H1 (cell line): ENCODE results near the gene TMBIM6. TPM values are rescaled to one million over a fixed set of nuclear protein-coding genes. Genes with fewer than 3 reads are reported as not detected.

Source experiments
- CTCF ChIA-PET: fragments of 300-600 bp; sonication (Branson Sonifier 250); formaldehyde crosslinking; loops from one replicate; lab custom pipeline; 2021; ENCODE audit not compliant: partially characterized antibody; lab: Charles Lee
- POLR2A ChIA-PET: fragments of 300-600 bp; sonication (Branson Sonifier 250); formaldehyde crosslinking; loops from one replicate; lab custom pipeline; 2021; ENCODE audit warnings: inconsistent platforms; ENCODE audit not compliant: partially characterized antibody; lab: Charles Lee
- DNase-seq, 2 experiments: peaks; one replicate each; pipeline versions ENCODE4 v3.0.0 to v3.0.0-alpha.2; 2010 to 2022; ENCODE audit warnings: low spot score in 2 of 2, low read depth in 1 of 2, mixed read lengths in 1 of 2
- FAIRE-seq: peaks from 2 replicates; lab custom pipeline; 2011; peaks lifted over from hg19 to GRCh38; lab: Jason Lieb, UNC
- H2AFZ ChIP-seq: 2 replicates; pipeline ENCODE4 v1.8.1; 2012; ENCODE audit warnings: low read length, inconsistent platforms
- H2AK5ac ChIP-seq: 2 replicates; pipeline ENCODE4 v1.6.1; 2013; ENCODE audit warnings: low read depth, low read length
- H2BK120ac ChIP-seq: replicated peaks from 2 replicates; pipeline ENCODE3; 2013; ENCODE audit warnings: low read depth, low read length, inconsistent platforms
- H2BK12ac ChIP-seq: 2 replicates; pipeline ENCODE4 v1.6.1; 2013; ENCODE audit warnings: low read depth, low read length
- H2BK15ac ChIP-seq: 2 replicates; pipeline ENCODE4 v1.6.1; 2013; ENCODE audit warnings: low read length
- H2BK20ac ChIP-seq: 2 replicates; pipeline ENCODE4 v1.6.1; 2013; ENCODE audit warnings: low read length
- H2BK5ac ChIP-seq: 2 replicates; pipeline ENCODE4 v1.6.1; 2013; ENCODE audit warnings: low read depth, low read length
- H3K14ac ChIP-seq: 2 replicates; pipeline ENCODE4 v1.6.1; 2013; ENCODE audit warnings: inconsistent platforms; ENCODE audit not compliant: insufficient read length
- H3K18ac ChIP-seq: 2 replicates; pipeline ENCODE4 v1.6.1; 2013; ENCODE audit warnings: low read length; ENCODE audit errors: extremely low read depth
- H3K23ac ChIP-seq: 2 replicates; pipeline ENCODE4 v1.6.1; 2013; ENCODE audit warnings: inconsistent platforms; ENCODE audit not compliant: insufficient read length
- H3K23me2 ChIP-seq: 2 replicates; pipeline ENCODE4 v1.6.1; 2013; ENCODE audit warnings: low read depth, low read length
- H3K27ac ChIP-seq: 2 replicates; pipeline ENCODE4 v1.6.1; 2011; ENCODE audit warnings: low read depth, low read length, inconsistent platforms
- H3K27me3 ChIP-seq, 4 experiments: replicated peaks in 1 of 4; 1 replicate in 1 of 4; 2 replicates in 3 of 4; pipeline versions ENCODE4 v1.6.1 to v1.8.1; 2011 to 2013; ENCODE audit warnings: low read length in 3 of 4, mild to moderate bottlenecking in 3 of 4, inconsistent platforms in 2 of 4, mixed read lengths in 2 of 4, moderate library complexity in 1 of 4; ENCODE audit not compliant: control insufficient read depth in 3 of 4, insufficient read depth in 3 of 4; ENCODE audit errors: extremely low read depth in 1 of 4
- H3K36me3 ChIP-seq, 4 experiments: 2 replicates each; pipeline versions ENCODE4 v1.6.1 to v1.8.1; 2011 to 2013; ENCODE audit warnings: mild to moderate bottlenecking in 4 of 4, low read length in 3 of 4, moderate library complexity in 2 of 4, control low read depth in 1 of 4, inconsistent platforms in 1 of 4; ENCODE audit not compliant: insufficient read depth in 4 of 4, control insufficient read depth in 2 of 4
- H3K4ac ChIP-seq: replicated peaks from 2 replicates; pipeline ENCODE3; 2013; ENCODE audit warnings: low read length, low read depth, mixed read lengths, inconsistent platforms; ENCODE audit not compliant: insufficient read length
- H3K4me1 ChIP-seq, 4 experiments: replicated peaks in 1 of 4; 1 replicate in 1 of 4; 2 replicates in 3 of 4; pipeline versions ENCODE4 v1.6.1 to v1.8.1; 2011 to 2013; ENCODE audit warnings: low read length in 3 of 4, inconsistent platforms in 2 of 4, mixed read lengths in 1 of 4; ENCODE audit not compliant: insufficient read depth in 4 of 4, control insufficient read depth in 3 of 4
- H3K4me2 ChIP-seq, 2 experiments: 2 replicates each; pipeline versions ENCODE4 v1.6.1 to v1.8.1; 2011 to 2013; ENCODE audit warnings: low read depth in 2 of 2, low read length in 2 of 2, control low read depth in 1 of 2, inconsistent platforms in 1 of 2, mild to moderate bottlenecking in 1 of 2; ENCODE audit not compliant: insufficient read depth in 1 of 2
- H3K4me3 ChIP-seq, 4 experiments: fragments of 200-600, 300-600 bp in 1 of 4; sonication (generic), shearing (Covaris generic), sonication (Bioruptor Twin) in 1 of 4; 2 replicates each; pipeline versions ENCODE4 v1.5.1 to v1.8.1; 2011 to 2016; ENCODE audit warnings: low read length in 4 of 4, low read depth in 3 of 4, control low read depth in 2 of 4, inconsistent platforms in 2 of 4, mild to moderate bottlenecking in 2 of 4, mixed read lengths in 1 of 4, moderate library complexity in 1 of 4; ENCODE audit not compliant: insufficient read depth in 2 of 4; ENCODE audit errors: extremely low read depth in 1 of 4
- H3K56ac ChIP-seq: replicated peaks from 2 replicates; pipeline ENCODE3; 2013; ENCODE audit warnings: low read depth, mild to moderate bottlenecking, mixed read lengths, low read length, inconsistent platforms; ENCODE audit not compliant: insufficient read length
- H3K79me1 ChIP-seq: 2 replicates; pipeline ENCODE4 v1.6.1; 2013; ENCODE audit warnings: low read depth, low read length, control low read depth
- H3K79me2 ChIP-seq, 2 experiments: 2 replicates each; pipeline versions ENCODE4 v1.6.1 to v1.8.1; 2012 to 2013; ENCODE audit warnings: low read length in 2 of 2, mild to moderate bottlenecking in 2 of 2, inconsistent platforms in 1 of 2; ENCODE audit not compliant: insufficient read depth in 2 of 2, control insufficient read depth in 1 of 2
- H3K9ac ChIP-seq, 4 experiments: replicated peaks in 1 of 4; 1 replicate in 1 of 4; 2 replicates in 3 of 4; pipeline versions ENCODE4 v1.6.1 to v1.8.1; 2011 to 2013; ENCODE audit warnings: low read depth in 3 of 4, low read length in 3 of 4, control low read depth in 2 of 4, mild to moderate bottlenecking in 2 of 4, moderate library complexity in 2 of 4, inconsistent platforms in 1 of 4; ENCODE audit errors: extremely low read depth in 1 of 4
- H3K9me3 ChIP-seq, 2 experiments: 2 replicates each; pipeline versions ENCODE4 v1.6.1 to v1.8.1; 2012 to 2013; ENCODE audit warnings: mild to moderate bottlenecking in 2 of 2, moderate library complexity in 2 of 2, control low read depth in 1 of 2, inconsistent platforms in 1 of 2, low read depth in 1 of 2, low read length in 1 of 2, mixed read lengths in 1 of 2; ENCODE audit not compliant: insufficient read depth in 2 of 2
- H4K20me1 ChIP-seq, 2 experiments: replicated peaks in 1 of 2; 2 replicates each; pipeline versions ENCODE3 to v1.8.1; 2011 to 2013; ENCODE audit warnings: inconsistent platforms in 2 of 2, low read length in 2 of 2, mild to moderate bottlenecking in 1 of 2; ENCODE audit not compliant: insufficient read depth in 2 of 2, control insufficient read depth in 1 of 2
- H4K5ac ChIP-seq: 2 replicates; pipeline ENCODE4 v1.6.1; 2013; ENCODE audit warnings: low read length, low read depth, mixed read lengths, inconsistent platforms; ENCODE audit not compliant: insufficient read length
- H4K8ac ChIP-seq: 2 replicates; pipeline ENCODE4 v1.8.0; 2013; ENCODE audit warnings: mild to moderate bottlenecking, moderate library complexity, low read length, inconsistent platforms; ENCODE audit not compliant: insufficient read depth; ENCODE audit errors: extremely low read depth
- H4K91ac ChIP-seq: replicated peaks from 2 replicates; pipeline ENCODE3; 2013; ENCODE audit warnings: low read length, mixed read lengths, inconsistent platforms; ENCODE audit not compliant: insufficient read length
- CBX5 ChIP-seq: fragments of 300-800, 300-1000 bp; sonication (generic); IDR thresholded peaks from 2 replicates; pipeline ENCODE4 v1.7.1; 2016; ENCODE audit warnings: antibody characterized with exemption, low read length, low read depth
- CREB1 ChIP-seq: IDR thresholded peaks from 2 replicates; pipeline ENCODE4 v1.6.1; 2012; ENCODE audit warnings: inconsistent platforms
- CTBP2 ChIP-seq: IDR thresholded peaks from 2 replicates; pipeline ENCODE4 v1.7.0; 2011; ENCODE audit warnings: borderline replicate concordance, mild to moderate bottlenecking, moderate library complexity, mixed read lengths, low read length; ENCODE audit not compliant: insufficient read depth, insufficient read length
- CTCF ChIP-seq, 3 experiments: IDR thresholded peaks; 1 replicate in 2 of 3; 2 replicates in 1 of 3; pipeline versions ENCODE4 v1.5.1 to v1.6.1; 2011; ENCODE audit warnings: low read length in 3 of 3, mild to moderate bottlenecking in 3 of 3, inconsistent platforms in 2 of 3, low read depth in 1 of 3, moderate library complexity in 1 of 3; ENCODE audit not compliant: insufficient read depth in 1 of 3; ENCODE audit errors: control extremely low read depth in 1 of 3
- MAX ChIP-seq: IDR thresholded peaks from 2 replicates; pipeline ENCODE4 v1.6.1; 2012; ENCODE audit warnings: inconsistent platforms
- NRF1 ChIP-seq: IDR thresholded peaks from 2 replicates; pipeline ENCODE4 v1.6.1; 2011; ENCODE audit warnings: mild to moderate bottlenecking, low read depth, low read length, improper control_type of control experiment
- TBP ChIP-seq: IDR thresholded peaks from 2 replicates; pipeline ENCODE4 v1.6.1; 2011; ENCODE audit warnings: low read depth, low read length, improper control_type of control experiment
- WGBS, 2 experiments: shearing (Covaris generic) in 1 of 2; methylation state at CpG; one replicate each; pipeline versions ENCODE4 v1.1.6 to v1.1.7; 2013 to 2015; ENCODE audit warnings: low lambda C conversion rate in 2 of 2, mixed read lengths in 2 of 2, inconsistent platforms in 1 of 2, low coverage in 1 of 2, missing lambda C conversion rate in 1 of 2; ENCODE audit not compliant: insufficient replicate concordance in 2 of 2, insufficient coverage in 1 of 2, insufficient read length in 1 of 2; ENCODE audit errors: extremely low coverage in 1 of 2, missing lambda C conversion rate in 1 of 2; 5-methylcytosine and 5-hydroxymethylcytosine counted together
- polyA plus RNA-seq, 7 experiments: library from polyadenylated mRNA; depleted of rRNA in 3 of 7; stranded (reverse) in 5 of 7; unstranded in 2 of 7; fragments of >200 nt in 5 of 7; fragments of 200-250 nt in 2 of 7; gene quantifications; 1 replicate in 5 of 7; 2 replicates in 1 of 7; 4 replicates in 1 of 7; pipeline versions ENCODE4 v1.2.1 to v1.2.3, GENCODE V29; 2011 to 2013; ENCODE audit warnings: missing spikeins in 2 of 7, mixed read lengths in 2 of 7
- total RNA-seq: library from RNA; stranded (reverse); fragmentation: NEBNext Ultra II Directional; extraction: Animal tissue kit (Norgen Biotek cat#: 25700); gene quantifications from 2 replicates; pipeline ENCODE4 v1.2.1, GENCODE V29; 2021
- TF ChIP-seq, protein P1 (sequence below): IDR thresholded peaks from 2 replicates; pipeline ENCODE4 v1.6.1; 2012; ENCODE audit warnings: low read length, inconsistent platforms

Gene TMBIM6
- total and polyA plus RNA-seq, 2 of the 8 experiments (the other 6 are each of a cell fraction or from before 2014, with no cell fraction given), result 423 to 556 TPM

- H3K36me3 ChIP-seq, result no peaks in the 10 kb centered on the region
- CTCF ChIA-PET, result interaction anchor here (0.6 to 4.1 kb wide), 8 partner anchors 12 to 161 kb away, joined by 3 to 32 read pairs (median 5); partner anchors contain the start of gene NCKAP5L
- H4K5ac ChIP-seq, result no peak overlapping the region
- H2BK5ac ChIP-seq, result no peak overlapping the region
- H3K4me1 ChIP-seq, result no peaks in the 10 kb centered on the region
- no peak overlapping the region for H3K56ac ChIP-seq
- H3K4me3 ChIP-seq, result no peak overlapping the region
- H3K4me2 ChIP-seq, result no peak overlapping the region
- POLR2A ChIA-PET, result interaction anchor here (0.6 to 1.4 kb wide), 6 partner anchors 15 to 146 kb away, joined by 3 to 6 read pairs (median 3); partner anchors contain the start of gene TMBIM6
- H4K91ac ChIP-seq, result no peak overlapping the region
- no peak overlapping the region for H2AK5ac ChIP-seq
- no peak overlapping the region for H3K9ac ChIP-seq
- H3K4ac ChIP-seq, result no peak overlapping the region
- no peaks in the 10 kb centered on the region for H3K9me3 ChIP-seq
- H3K23me2 ChIP-seq, result no peaks in the 10 kb centered on the region
- H2BK20ac ChIP-seq, result no peak overlapping the region
- no peak overlapping the region; the same call in 1 of the 2 replicates for H3K18ac ChIP-seq
- no peak overlapping the region for H2BK12ac ChIP-seq
- H2AFZ ChIP-seq, result no peak overlapping the region
- DNase-seq (no peak), FAIRE-seq (no peak)
- no peaks in the 10 kb centered on the region for H3K79me1 ChIP-seq
- no peaks in the 10 kb centered on the region for H3K27me3 ChIP-seq
- no peak overlapping the region for H3K27ac ChIP-seq
- H3K23ac ChIP-seq, result no peak overlapping the region
- no peak overlapping the region for H2BK120ac ChIP-seq
- no peak overlapping the region for H2BK15ac ChIP-seq
- WGBS, 2 experiments, result 80% methylated on average over 7 of the region's 7 CpGs; no CpG with 5 or more reads in 1 of the 2 experiments
- no peak overlapping the region for H3K14ac ChIP-seq
- H3K79me2 ChIP-seq, result no peaks in the 10 kb centered on the region
- H4K20me1 ChIP-seq, result no peaks in the 10 kb centered on the region
- no peak overlapping the region for H4K8ac ChIP-seq
- TF ChIP-seq, protein P1, sequence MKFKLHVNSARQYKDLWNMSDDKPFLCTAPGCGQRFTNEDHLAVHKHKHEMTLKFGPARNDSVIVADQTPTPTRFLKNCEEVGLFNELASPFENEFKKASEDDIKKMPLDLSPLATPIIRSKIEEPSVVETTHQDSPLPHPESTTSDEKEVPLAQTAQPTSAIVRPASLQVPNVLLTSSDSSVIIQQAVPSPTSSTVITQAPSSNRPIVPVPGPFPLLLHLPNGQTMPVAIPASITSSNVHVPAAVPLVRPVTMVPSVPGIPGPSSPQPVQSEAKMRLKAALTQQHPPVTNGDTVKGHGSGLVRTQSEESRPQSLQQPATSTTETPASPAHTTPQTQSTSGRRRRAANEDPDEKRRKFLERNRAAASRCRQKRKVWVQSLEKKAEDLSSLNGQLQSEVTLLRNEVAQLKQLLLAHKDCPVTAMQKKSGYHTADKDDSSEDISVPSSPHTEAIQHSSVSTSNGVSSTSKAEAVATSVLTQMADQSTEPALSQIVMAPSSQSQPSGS, result no peak
- no peak for TF ChIP-seq CBX5
- no peak for TF ChIP-seq CREB1
- TF ChIP-seq NRF1, result no peak
- no peak for TF ChIP-seq TBP
- no peak for TF ChIP-seq CTBP2
- no peak for TF ChIP-seq CTCF (IDR thresholded peaks at IDR 0.05; ENCODE audit: control extremely low read depth in 1 of 3, insufficient read depth in 1 of 3, low read depth in 1 of 3, low read length in 3 of 3)
- no peak for TF ChIP-seq MAX
These were observed 42.7 kb downstream of the TMBIM6 start for GRCh38 chr12:49783917-49784676.
